Osteocyte (in vitro differentiated cells): ENCODE results near the gene CCSER1. TPM values are rescaled to one million over a fixed set of nuclear protein-coding genes. Genes with fewer than 3 reads are reported as not detected.

ENCODE experiments used
- DNase-seq: peaks from one replicate; pipeline ENCODE4 v3.0.0; 2021; ENCODE audit warnings: mixed read lengths; ENCODE audit not compliant: unreplicated experiment; ENCODE audit errors: extremely low spot score
- H3K27ac Mint-ChIP-seq: one replicate; pipeline ENCODE4 v1.8.0; 2021; ENCODE audit warnings: mild to moderate bottlenecking, mixed read lengths; ENCODE audit not compliant: unreplicated experiment
- H3K27me3 Mint-ChIP-seq: one replicate; pipeline ENCODE4 v1.8.0; 2021; ENCODE audit warnings: mixed read lengths; ENCODE audit not compliant: unreplicated experiment
- H3K36me3 Mint-ChIP-seq: one replicate; pipeline ENCODE4 v1.8.0; 2021; ENCODE audit warnings: mixed read lengths; ENCODE audit not compliant: unreplicated experiment
- H3K4me1 Mint-ChIP-seq: one replicate; pipeline ENCODE4 v1.8.0; 2021; ENCODE audit warnings: mixed read lengths; ENCODE audit not compliant: unreplicated experiment
- H3K4me3 Mint-ChIP-seq: one replicate; pipeline ENCODE4 v1.8.0; 2021; ENCODE audit warnings: mild to moderate bottlenecking, moderate library complexity, mixed read lengths; ENCODE audit not compliant: unreplicated experiment
- H3K9me3 Mint-ChIP-seq: one replicate; pipeline ENCODE4 v1.8.0; 2021; ENCODE audit warnings: mixed read lengths; ENCODE audit not compliant: unreplicated experiment
- CTCF ChIP-seq: fragments of 200-600 bp; sonication (generic); IDR thresholded peaks from 2 replicates; pipeline ENCODE4 v1.5.0; 2021; ENCODE audit warnings: antibody characterized with exemption, mild to moderate bottlenecking, moderate library complexity
- total RNA-seq: library from RNA; stranded (reverse); gene quantifications from 2 replicates; pipeline ENCODE4 v1.2.1, GENCODE V29; 2021

CCSER1 gene
- total RNA-seq, 1 donor from 2014 or later = not detected

- H3K4me3 Mint-ChIP-seq = no peak overlapping the region
- H3K4me1 Mint-ChIP-seq = no peaks in the 10 kb centered on the region
- no peaks in the 10 kb centered on the region for H3K27me3 Mint-ChIP-seq
- H3K9me3 Mint-ChIP-seq = no peaks in the 10 kb centered on the region
- no peak for DNase-seq
- no peak overlapping the region for H3K27ac Mint-ChIP-seq
- no peak for TF ChIP-seq CTCF
- H3K36me3 Mint-ChIP-seq = no peaks in the 10 kb centered on the region
Measured at GRCh38 chr4:90922174-90922573, 795.0 kb downstream of the CCSER1 start.

GRCh38 chr4:90926957-90927356 is 799.8 kb downstream of the CCSER1 start:
- H3K27ac Mint-ChIP-seq = no peak overlapping the region
- TF ChIP-seq CTCF = no peak
- H3K27me3 Mint-ChIP-seq = no peaks in the 10 kb centered on the region
- DNase-seq = no peak
- H3K36me3 Mint-ChIP-seq = no peaks in the 10 kb centered on the region
- H3K9me3 Mint-ChIP-seq = no peaks in the 10 kb centered on the region
- H3K4me3 Mint-ChIP-seq = no peak overlapping the region
- no peaks in the 10 kb centered on the region for H3K4me1 Mint-ChIP-seq

- peaks cover 6% of the 10 kb centered on the region for H3K27me3 Mint-ChIP-seq
- no peaks in the 10 kb centered on the region for H3K4me1 Mint-ChIP-seq
- no peak overlapping the region for H3K27ac Mint-ChIP-seq
- no peak for TF ChIP-seq CTCF
- no peak for DNase-seq
- H3K4me3 Mint-ChIP-seq = no peak overlapping the region
- no peaks in the 10 kb centered on the region for H3K36me3 Mint-ChIP-seq
- H3K9me3 Mint-ChIP-seq = peaks cover 3% of the 10 kb centered on the region
Measured at GRCh38 chr4:90943311-90943710, 816.1 kb downstream of the CCSER1 start.

GRCh38 chr4:90946945-90947344 is 819.8 kb downstream of the CCSER1 start:
- no peak for TF ChIP-seq CTCF
- DNase-seq = no peak
- H3K4me1 Mint-ChIP-seq = no peaks in the 10 kb centered on the region
- peaks cover 6% of the 10 kb centered on the region for H3K27me3 Mint-ChIP-seq
- H3K27ac Mint-ChIP-seq = no peak overlapping the region
- no peak overlapping the region for H3K4me3 Mint-ChIP-seq
- peaks cover 3% of the 10 kb centered on the region for H3K9me3 Mint-ChIP-seq
- H3K36me3 Mint-ChIP-seq = no peaks in the 10 kb centered on the region

GRCh38 chr4:90950385-90950841 is 823.2 kb downstream of the CCSER1 start:
- Mint-ChIP-seq H3K9me3 (no peaks in the 10 kb centered on the region), H3K4me3 (no peak overlapping the region), H3K27ac (no peak overlapping the region), H3K36me3 (no peaks in the 10 kb centered on the region), H3K4me1 (no peaks in the 10 kb centered on the region), H3K27me3 (no peaks in the 10 kb centered on the region)
- DNase-seq = no peak
- no peak for TF ChIP-seq CTCF
